Measurements from ENCODE around the gene SSX2IP.

GRCh38 chr1:84693005-84693404 is 2.7 kb upstream of the SSX2IP start:
- TF ChIP-seq CTCF (IDR thresholded peaks at IDR 0.05; ENCODE audit: poor library complexity) (no peak), EZH2phosphoT487 (IDR thresholded peaks at IDR 0.05; ENCODE audit: low read depth, severe bottlenecking, unreplicated experiment) (no peak), EZH2 (IDR thresholded peaks at IDR 0.05; ENCODE audit: borderline replicate concordance) (no peak)

Measured in hepatocyte (in vitro differentiated cells).